Measurements from ENCODE around the gene NECTIN1.

DNA sequence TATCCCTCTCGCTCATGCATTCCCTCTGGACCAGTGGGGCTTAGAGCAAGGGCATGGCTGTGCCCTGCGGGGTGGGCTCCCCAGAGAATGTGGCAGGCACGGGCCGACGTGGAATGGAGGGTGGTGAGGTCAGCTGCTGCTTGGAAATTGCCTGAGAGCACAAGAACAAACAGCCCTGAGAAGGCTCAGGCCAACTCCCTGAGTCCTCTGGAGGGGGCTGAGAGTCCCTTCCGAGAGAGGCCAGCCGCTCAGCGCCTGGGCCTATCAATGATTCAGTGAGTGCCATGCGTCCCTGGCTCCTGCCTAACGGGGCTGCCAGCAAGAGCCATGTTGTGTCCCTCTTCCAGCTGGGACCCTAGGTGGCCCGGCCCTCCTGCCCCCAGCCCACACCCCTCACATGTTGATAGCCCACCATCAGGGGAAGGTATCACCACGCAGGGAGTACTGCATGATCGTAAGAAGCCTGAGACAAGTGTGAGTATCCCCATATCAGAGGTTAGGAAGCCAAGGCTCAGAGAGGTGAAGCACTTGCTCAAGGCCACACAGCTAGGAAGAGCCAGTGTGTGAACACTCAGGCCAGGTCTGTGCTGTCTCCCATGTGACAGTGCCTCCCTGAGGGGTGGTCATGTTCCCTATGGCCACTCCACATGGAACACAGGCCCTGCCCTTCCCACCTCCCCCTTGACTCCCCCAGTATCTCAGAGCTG lies 55.8 kb downstream of the NECTIN1 start:
- TF ChIP-seq, protein P1, sequence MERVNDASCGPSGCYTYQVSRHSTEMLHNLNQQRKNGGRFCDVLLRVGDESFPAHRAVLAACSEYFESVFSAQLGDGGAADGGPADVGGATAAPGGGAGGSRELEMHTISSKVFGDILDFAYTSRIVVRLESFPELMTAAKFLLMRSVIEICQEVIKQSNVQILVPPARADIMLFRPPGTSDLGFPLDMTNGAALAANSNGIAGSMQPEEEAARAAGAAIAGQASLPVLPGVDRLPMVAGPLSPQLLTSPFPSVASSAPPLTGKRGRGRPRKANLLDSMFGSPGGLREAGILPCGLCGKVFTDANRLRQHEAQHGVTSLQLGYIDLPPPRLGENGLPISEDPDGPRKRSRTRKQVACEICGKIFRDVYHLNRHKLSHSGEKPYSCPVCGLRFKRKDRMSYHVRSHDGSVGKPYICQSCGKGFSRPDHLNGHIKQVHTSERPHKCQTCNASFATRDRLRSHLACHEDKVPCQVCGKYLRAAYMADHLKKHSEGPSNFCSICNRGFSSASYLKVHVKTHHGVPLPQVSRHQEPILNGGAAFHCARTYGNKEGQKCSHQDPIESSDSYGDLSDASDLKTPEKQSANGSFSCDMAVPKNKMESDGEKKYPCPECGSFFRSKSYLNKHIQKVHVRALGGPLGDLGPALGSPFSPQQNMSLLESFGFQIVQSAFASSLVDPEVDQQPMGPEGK (CRISPR knock-in tag; IDR thresholded peaks at IDR 0.05; ENCODE audit: borderline replicate concordance), result no peak
- TF ChIP-seq ZFP3 (CRISPR knock-in tag; IDR thresholded peaks at IDR 0.05) (no peak), ZC3H10 (CRISPR knock-in tag; IDR thresholded peaks at IDR 0.05) (no peak), OSR1 (CRISPR knock-in tag; IDR thresholded peaks at IDR 0.05) (no peak), ZNF70 (CRISPR knock-in tag; IDR thresholded peaks at IDR 0.05) (no peak), ZNF8 (CRISPR knock-in tag; IDR thresholded peaks at IDR 0.05) (no peak), RARB (CRISPR knock-in tag; IDR thresholded peaks at IDR 0.05) (no peak), ZNF565 (CRISPR knock-in tag; conservative IDR thresholded peaks at IDR 0.05; ENCODE audit: low read depth) (no peak), ARNTL (CRISPR knock-in tag; IDR thresholded peaks at IDR 0.05; ENCODE audit: borderline replicate concordance, low read depth) (no peak)

All from SK-N-SH treated with all-trans-retinoic acid at 6 μM for 48 hours (cell line).